Upper lobe of right lung (tissue), 1 donor: ENCODE results near the gene TNN. TPM values are rescaled to one million over a fixed set of nuclear protein-coding genes. Genes with fewer than 3 reads are reported as not detected.

Source experiments
- ATAC-seq: fragments of 200-7000 bp; cut with Tn5 transposase; one replicate; pipeline ENCODE4 v1.9.1; 2020; ENCODE audit warnings: mild to moderate bottlenecking, moderate library complexity
- DNase-seq: peaks from one replicate; pipeline ENCODE4 v3.0.0-alpha.2; 2020
- H3K27ac ChIP-seq: fragments of 200-600 bp; one replicate; pipeline ENCODE4 v1.8.0; 2022
- H3K27me3 ChIP-seq: fragments of 200-600 bp; one replicate; pipeline ENCODE4 v1.8.0; 2022; ENCODE audit warnings: mild to moderate bottlenecking
- H3K36me3 ChIP-seq: fragments of 200-600 bp; one replicate; pipeline ENCODE4 v1.8.0; 2022
- H3K4me1 ChIP-seq: fragments of 200-600 bp; one replicate; pipeline ENCODE4 v1.8.0; 2022
- H3K4me3 ChIP-seq: fragments of 200-600 bp; one replicate; pipeline ENCODE4 v1.8.0; 2022; ENCODE audit warnings: mild to moderate bottlenecking
- H3K9me3 ChIP-seq: fragments of 200-600 bp; one replicate; pipeline ENCODE4 v1.8.0; 2022
- CTCF ChIP-seq: fragments of 200-600 bp; IDR thresholded peaks from one replicate; pipeline ENCODE4 v1.8.0; 2022; ENCODE audit warnings: antibody characterized with exemption
- intact Hi-C: fragments of 100-400 bp; cut with DNase I; formaldehyde crosslinking; loops from one replicate; pipeline ENCODE4 v1.11.0; 2022
- total RNA-seq: library from RNA; stranded (reverse); fragmentation: NEBNext Ultra II Directional; extraction: Animal tissue kit (Norgen Biotek cat#: 25700); gene quantifications from one replicate; pipeline ENCODE4 v1.2.1, GENCODE V29; 2021
- donor health status: DM: no; HTN: yes; CAD: no; lungs with severe emphysema.

Gene TNN
- total RNA-seq, 1 donor from 2014 or later, result not detected

GRCh38 chr1:175124861-175125260 lies 57.2 kb downstream of the TNN start:
- H3K4me3 ChIP-seq, result no peak overlapping the region
- ATAC-seq (no peak), DNase-seq (no peak)
- peak overlapping the region; percentile 47 for H3K27ac ChIP-seq
- no peaks in the 10 kb centered on the region for H3K9me3 ChIP-seq
- no peak for TF ChIP-seq CTCF
- peaks cover 39% of the 10 kb centered on the region for H3K4me1 ChIP-seq
- no peaks in the 10 kb centered on the region for H3K36me3 ChIP-seq
- intact Hi-C loops, result no loop called here
- no peaks in the 10 kb centered on the region for H3K27me3 ChIP-seq

GRCh38 chr1:175126347-175126746 lies 58.7 kb downstream of the TNN start:
- no peak for TF ChIP-seq CTCF
- Histone ChIP-seq H3K4me3 (no peak overlapping the region), H3K36me3 (no peaks in the 10 kb centered on the region), H3K4me1 (peaks cover 44% of the 10 kb centered on the region), H3K27me3 (no peaks in the 10 kb centered on the region), H3K9me3 (no peaks in the 10 kb centered on the region), H3K27ac (peak overlapping the region; percentile 36)
- DNase-seq (no peak), ATAC-seq (no peak)
- intact Hi-C loops, result no loop called here

- Histone ChIP-seq H3K27ac (peak overlapping the region; percentile 78), H3K4me3 (no peak overlapping the region), H3K4me1 (peaks cover 44% of the 10 kb centered on the region), H3K9me3 (no peaks in the 10 kb centered on the region), H3K27me3 (no peaks in the 10 kb centered on the region), H3K36me3 (no peaks in the 10 kb centered on the region)
- intact Hi-C loops, result no loop called here
- ATAC-seq, result no peak
- no peak for DNase-seq
- TF ChIP-seq CTCF, result no peak
These were observed 59.9 kb downstream of the TNN start for GRCh38 chr1:175127565-175127964.

GRCh38 chr1:175128523-175128922 lies 60.9 kb downstream of the TNN start:
- no peak for DNase-seq
- Histone ChIP-seq H3K27me3 (no peaks in the 10 kb centered on the region), H3K36me3 (no peaks in the 10 kb centered on the region), H3K9me3 (no peaks in the 10 kb centered on the region), H3K27ac (peak overlapping the region; percentile 78), H3K4me1 (peaks cover 44% of the 10 kb centered on the region), H3K4me3 (no peak overlapping the region)
- intact Hi-C loops, result no loop called here
- no peak for ATAC-seq
- no peak for TF ChIP-seq CTCF

- Histone ChIP-seq H3K27ac (peak overlapping the region; percentile 78), H3K4me1 (peaks cover 44% of the 10 kb centered on the region), H3K27me3 (no peaks in the 10 kb centered on the region), H3K9me3 (no peaks in the 10 kb centered on the region), H3K4me3 (no peak overlapping the region), H3K36me3 (no peaks in the 10 kb centered on the region)
- intact Hi-C loops, result no loop called here
- ATAC-seq (peak; percentile 44), DNase-seq (no peak)
- no peak for TF ChIP-seq CTCF
These were observed 61.5 kb downstream of the TNN start for GRCh38 chr1:175129182-175129581.

- DNase-seq (no peak), ATAC-seq (no peak)
- Histone ChIP-seq H3K4me3 (no peak overlapping the region), H3K4me1 (peaks cover 44% of the 10 kb centered on the region), H3K27me3 (no peaks in the 10 kb centered on the region), H3K36me3 (no peaks in the 10 kb centered on the region), H3K9me3 (no peaks in the 10 kb centered on the region), H3K27ac (peak overlapping the region; percentile 78)
- intact Hi-C loops, result no loop called here
- TF ChIP-seq CTCF, result no peak
These were observed 62.0 kb downstream of the TNN start for GRCh38 chr1:175129644-175129996.
